HS-27A (cell line): ENCODE measurements around the gene MRPL28.
A peak's percentile ranks its signal among the peaks of the same experiment; 100 is the strongest.
"Not testable (repeated sequence)": the region's sequence is repeated elsewhere in the genome, so short reads cannot be mapped to it uniquely, and the experiment has no call there.

ENCODE experiments used
- DNase-seq: peaks from one replicate; pipeline ENCODE4 v3.0.0-alpha.2; 2012; ENCODE audit warnings: low read depth, missing footprints

Gene MRPL28

DNA sequence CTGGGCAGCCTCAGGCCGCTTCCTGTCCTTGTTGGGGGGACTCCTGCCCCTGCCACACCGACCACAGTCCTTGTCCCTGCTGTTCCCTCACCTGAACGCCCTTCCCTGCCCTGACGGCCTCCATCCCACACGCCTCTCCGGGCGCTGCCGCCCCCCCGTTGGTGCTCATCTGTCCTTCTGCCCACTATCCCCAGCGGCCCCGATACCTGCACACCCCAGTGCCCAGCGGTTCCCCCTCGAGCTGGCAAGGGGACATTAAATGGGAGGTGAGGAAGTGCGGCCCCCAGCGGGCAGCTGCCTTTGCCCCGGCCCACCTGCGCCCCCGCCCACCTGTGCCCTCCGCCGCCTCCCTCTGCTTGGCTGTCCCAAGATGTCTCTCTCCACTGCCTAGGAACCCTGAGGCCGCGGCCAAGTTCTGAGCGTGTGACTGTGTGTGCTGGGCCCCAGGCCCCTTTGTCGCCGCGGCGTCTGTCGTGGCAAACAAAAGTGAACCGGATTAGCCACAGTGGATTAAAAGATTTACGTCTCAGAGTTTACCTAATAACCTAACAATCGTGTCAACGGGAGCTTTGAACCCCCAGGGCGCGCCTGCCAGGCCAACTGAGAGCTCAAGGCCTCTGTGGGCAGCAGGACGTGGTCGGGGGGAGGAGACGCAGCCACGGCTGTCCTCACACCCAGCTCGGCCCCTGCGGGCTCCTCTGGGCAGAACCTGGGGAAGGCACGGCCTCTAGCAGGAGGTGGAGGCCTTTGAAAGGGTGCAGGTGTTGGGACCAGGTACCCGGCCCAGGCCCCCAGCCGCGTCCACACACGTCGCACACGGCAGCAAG, 10.3 kb downstream of the MRPL28 start:
- DNase-seq = no peak

DNA sequence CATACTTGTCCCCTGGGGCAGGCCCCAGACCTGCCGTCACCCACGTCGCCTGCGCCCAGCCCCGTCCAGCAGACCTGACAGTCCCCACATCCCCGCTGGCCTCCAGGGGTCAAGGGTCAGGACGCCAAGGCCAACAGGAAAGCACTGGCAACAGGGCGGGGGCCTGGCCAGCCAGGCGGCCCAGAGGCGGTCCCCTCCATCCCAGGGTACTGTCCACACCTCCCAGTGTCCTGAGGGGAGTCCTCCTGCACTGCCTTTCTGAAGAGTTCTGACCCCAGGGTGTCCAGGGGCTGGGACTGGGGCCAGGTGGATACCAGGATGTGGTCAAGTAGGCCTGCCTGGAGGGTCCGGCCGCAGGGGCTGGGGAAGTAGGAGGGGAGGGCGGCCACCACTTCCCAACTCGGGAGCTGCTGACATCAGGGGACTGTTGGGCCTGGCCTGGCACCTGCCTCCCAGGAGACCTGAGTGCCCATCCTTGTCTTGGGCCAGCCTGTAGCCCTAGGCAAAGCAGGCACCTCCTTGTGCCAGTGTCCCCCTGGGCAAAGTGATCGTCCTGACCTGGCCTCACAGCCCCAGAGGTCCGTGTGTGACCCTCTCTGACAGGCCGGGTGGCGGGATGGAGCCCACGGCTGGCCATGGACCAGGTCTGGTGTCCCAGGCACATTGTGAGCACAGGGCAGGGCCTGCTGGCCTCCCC, 11.1 kb downstream of the MRPL28 start:
- no peak for DNase-seq

DNA sequence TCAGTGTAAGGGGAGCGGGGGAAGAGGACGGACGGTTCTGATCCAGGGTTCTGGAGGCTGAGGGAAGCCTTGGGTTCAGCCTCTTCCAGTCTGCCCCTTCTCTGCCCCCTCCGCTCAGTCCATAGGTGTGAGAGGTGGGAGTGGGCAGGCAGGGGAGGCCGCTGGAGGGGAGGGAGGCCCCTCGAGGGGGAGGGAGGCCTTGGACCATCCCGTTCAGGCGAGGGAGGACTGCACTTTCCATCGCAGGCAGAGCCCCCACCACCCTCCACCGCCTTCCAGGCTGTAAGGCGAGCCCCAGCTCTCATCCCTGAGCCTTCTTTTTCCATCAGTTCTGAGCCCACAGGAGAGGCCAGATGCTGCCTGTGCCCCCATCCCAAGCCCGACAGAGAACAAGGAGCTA, 13.6 kb downstream of the MRPL28 start:
- DNase-seq = no peak

DNA sequence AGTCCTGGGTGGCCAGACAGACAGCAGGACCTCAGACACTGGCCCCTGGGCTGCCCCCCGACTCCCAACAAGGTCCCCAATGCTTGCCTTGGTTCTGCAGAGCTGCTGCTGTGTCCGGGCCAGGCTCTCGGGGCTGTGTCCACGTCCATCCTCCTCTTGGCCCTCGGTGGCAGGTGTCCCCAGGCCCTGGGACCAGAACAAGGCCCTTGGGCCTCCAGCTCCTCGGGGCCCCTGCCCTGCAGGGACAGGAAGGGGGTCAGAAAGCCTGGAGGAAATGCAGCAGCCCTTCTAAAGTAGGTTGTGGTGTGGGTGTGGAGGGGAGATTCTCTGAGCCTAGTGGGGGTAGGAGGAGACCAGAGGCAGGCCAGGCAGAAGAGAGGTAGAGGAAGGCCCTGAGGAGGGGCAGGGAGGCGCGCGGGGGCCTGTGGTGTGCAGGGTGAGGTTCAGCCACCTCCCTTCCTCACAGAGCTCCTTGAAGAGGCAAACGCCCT, 15.3 kb downstream of the MRPL28 start:
- DNase-seq = no peak

DNA sequence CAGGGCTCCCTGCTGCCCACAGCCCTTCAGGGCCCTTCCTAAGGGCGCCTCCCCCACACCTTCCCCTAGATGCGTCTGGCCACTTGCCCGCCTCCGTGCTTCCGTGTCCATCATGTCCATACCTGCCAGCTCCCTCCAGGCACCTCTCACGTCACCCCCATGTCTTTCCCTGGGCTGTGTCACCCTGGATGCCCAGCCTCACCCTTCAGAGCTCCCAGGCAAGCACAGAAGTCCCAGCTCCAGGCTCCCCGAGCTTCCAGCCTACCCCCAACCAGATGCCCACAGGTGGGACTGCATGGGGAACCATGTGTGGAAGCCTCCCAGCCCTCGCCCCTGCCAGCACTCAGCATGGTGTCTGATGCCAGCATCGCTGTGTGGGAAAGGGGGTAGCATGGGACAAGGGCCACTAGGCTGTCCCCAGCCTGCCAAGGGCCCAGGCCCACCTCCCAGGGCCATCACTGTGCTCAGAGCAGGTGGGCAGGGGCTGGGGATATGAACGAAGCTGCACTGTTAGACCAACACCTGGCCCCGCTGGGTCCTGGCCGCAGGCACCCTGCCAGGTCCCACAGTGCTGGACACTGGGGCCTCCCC, 16.0 kb downstream of the MRPL28 start:
- DNase-seq = no peak

DNA sequence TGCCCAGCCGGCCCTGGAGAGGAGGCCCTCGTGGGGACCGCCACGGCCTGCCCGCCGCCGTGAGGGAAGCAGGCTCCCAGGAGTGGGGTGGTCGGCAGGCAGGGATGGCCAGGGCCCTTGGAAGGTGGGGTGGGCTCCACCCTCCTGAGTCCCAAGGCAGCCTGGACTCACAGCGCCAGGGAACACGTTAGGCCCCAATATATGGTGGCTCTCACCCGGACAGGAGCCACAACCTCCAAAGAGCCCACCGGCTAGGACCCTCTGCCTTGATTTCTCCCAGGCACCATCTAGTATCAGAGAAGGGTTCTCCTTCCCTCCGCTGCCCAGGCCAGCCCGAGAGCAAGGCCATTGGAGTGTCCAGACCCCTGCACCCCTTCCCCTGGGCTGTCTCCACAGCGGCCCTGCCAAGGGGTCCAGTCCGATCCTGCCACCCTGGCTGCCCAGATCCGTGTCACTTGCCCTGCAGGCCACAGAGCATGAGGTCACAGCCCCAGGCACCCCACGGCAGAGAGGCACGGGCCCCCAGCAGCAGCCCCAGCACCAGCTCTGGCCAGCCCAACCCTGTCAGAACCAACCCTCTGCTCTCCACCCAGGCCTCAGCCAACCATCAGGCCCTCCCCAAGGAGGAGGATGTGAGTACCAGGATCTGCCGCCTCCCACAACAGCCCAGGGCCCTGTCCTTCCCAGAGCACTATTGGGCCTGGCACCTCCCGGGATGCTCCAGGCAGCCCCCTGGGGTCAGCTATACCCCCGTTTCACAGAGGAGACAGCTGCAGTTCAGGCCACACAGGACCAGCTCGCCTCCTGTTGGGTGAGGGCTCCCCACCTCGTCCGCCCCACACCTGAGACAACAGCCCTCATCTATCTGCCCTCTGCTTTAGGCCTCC, 16.7 kb downstream of the MRPL28 start:
- DNase-seq = no peak

DNA sequence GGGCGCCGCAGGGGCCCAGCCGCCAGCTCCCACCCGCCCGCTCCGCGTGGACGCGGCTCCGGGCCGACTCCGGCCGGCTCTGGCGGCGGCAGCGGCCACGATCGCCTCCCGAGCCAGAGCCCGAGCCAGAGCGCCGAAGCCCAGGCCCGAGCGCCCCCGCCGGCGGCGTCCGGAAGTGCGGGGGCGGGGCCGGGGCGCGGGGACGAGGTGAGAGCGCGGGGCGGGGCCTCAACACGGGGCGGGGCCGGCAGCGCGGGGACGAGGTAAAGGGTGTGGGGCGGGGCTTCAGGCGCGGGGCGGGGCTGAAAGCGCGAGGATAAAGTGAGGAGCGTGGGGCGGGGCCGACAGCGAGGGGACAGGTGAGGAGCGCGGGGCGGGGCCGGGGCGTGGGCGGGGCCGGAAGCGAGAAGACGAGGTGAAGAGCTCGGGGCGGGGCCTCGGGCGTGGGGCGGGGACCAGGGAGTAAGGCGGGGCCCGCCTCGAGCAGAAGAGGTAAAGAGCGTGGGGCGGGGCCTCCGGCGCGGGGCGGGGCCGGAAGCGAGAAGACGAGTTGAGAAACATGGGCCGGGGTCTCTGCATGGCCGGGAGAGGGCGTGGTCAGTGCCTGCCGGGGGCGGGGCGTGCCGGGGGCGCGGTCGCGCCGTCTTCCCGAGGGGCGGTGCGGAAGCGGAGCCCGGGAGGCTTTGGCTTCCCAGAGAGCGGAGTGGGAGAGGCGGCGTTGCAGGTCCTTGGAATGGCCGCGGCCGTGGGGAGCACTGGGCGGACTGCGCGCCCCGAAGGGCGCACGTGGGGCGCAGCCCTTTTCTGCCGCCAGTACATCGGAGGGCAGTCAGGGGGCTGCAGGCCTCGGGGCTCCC, 17.6 kb downstream of the MRPL28 start, which contains the start of gene AXIN1:
Gene AXIN1, minus strand, starts transcription at position 177 of the 857 bp plus-strand sequence. CDS start 5,698 bp downstream, outside the sequence.
- peak; percentile 51 for DNase-seq

DNA sequence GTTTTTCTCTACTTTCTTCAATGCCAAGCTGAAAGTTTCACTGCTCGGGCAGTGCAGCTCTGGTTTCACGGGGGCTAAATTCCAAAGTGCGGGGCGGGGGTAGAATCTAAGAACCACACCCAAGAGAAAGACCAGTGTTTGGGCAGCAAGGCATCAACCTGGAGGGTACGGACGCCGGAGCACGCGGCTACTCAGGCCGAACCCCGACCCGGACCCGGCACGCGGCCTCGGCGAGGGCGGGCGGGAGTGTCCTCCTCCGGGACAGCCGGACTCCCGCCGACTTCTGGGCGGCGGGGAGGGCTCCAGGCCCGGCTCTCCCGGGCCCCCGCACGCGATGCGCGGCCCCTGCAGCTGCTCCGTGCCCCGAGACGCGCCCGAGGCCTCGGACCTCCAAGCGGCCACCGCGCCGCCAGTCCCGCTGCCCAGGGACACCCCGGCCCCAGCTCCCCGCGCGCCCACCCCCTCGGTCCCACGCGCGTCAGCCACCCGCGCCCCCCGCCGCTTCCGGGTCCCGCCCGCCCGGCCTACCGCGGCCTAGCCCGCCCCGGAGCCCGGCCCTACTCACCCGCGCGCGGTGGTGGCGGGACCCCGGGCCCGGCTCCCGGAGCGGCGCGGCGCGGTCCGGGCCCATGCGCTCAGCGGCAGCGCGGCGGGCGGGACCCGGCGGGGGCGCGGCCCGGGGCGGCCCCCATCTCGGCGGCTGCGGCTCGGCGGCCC, 18.4 kb downstream of the MRPL28 start:
- no peak for DNase-seq

DNA sequence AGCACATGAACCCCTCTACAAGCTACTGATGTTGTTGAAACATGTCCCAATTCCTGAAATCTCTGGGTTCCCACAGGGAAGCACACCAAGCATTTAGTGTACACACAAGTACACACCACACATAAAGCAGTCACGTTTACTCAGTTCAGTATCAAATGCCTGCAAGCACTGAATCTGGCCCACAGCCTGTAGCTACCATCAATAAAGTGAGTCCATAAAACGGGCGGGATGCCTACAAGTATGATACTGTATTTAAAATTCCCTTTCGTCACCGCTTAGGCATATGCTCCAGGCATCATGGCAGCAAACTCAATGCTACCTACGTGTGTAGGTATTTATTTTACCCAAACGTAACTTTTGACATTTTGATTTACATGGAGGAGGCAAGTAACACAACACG, 20.1 kb downstream of the MRPL28 start:
- no peak for DNase-seq

DNA sequence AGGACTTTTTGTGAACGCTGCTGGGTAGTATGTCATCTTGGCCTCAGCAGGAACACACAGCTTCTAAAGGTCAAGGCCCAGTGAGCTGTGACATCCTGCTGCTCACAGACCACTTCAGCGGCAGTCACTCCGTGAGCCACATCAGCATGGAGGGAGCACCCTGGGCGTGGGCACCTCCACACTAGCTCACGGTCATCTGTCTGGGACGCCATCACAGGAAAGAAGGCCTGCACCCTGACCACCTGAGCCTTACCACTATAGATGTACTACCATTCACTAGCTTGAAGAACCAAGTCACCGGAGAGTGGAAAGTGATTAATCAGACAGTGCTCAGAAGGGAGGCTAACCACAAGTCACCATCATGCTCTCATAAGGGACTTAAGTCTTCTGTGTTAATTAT, 21.1 kb downstream of the MRPL28 start:
- no peak for DNase-seq

DNA sequence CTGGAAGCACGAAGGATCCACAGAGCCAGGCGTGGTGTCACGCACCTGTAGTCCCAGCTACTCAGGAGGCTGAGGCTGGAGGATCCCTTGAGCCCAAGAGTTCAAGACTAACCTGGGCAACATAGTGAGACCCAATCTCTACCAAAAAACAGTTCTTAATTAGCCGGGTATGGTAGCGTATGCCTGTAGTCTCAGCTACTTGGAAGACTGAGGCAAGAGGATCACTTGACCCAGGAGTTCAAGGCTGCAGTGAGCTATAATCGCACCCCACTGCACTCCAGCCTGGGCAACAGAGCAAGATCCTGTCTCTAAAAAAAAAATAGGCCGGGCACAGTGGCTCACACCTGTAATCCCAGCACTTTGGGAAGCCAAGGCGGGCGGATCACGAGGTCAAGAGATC, 21.8 kb downstream of the MRPL28 start:
- not testable (repeated sequence) for DNase-seq

DNA sequence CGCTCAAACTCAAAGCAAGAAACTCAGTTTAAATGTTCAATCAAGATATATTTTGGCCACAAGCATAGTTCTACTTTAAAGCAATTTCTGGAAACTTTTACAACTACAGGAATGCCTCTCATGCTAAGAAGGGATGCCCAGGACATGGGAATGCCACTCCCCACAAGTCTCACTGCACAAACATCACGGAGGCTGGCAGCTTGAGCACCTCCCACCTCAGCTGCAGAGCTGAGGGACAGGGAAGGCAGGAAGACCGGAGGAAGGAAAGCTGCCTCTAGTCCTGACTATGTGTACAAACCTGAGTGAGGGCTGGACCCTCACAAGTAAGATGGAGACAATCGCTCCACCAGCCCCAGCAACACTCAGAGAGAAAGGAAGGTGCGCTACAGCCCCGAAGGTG, 23.1 kb downstream of the MRPL28 start:
- no peak for DNase-seq

DNA sequence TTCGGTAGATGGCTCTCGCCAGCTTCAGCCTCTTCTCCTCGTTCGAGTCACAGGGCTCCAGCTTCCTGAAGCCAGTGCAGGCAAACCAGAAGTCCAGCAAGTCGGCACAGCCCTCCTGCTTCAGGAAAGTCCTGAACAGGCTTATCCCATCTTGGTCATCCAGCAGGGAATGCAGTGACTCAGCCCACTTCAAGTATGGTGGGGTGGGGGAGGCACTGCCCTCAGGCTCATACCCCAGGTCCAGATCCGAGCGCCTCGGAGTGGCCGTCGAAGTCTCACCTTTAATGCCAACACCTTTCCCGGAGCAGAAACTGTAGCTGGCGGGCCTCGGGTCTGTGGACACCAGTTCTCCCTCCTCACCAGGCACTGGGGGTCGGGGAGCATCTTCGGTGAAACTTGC, 23.8 kb downstream of the MRPL28 start:
- no peak for DNase-seq

DNA sequence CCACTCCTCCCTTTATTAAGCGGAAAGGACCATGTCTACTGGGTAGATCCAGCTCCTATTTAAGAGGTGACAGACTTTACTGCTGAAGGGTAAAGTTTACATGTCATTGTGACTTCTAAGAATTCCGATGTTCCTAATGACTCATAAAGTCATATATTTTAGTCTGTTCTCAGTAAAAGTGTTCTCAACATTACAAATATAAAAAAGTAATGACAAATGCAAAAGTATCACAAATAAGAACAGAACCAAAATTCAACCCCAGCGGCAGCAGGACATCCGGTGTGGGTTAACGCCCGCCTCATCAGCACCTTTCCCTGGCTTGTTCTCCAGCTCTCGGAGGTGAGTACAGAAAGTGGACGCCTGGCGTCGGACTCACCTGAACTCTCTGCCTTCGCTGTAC, 24.6 kb downstream of the MRPL28 start:
- no peak for DNase-seq

DNA sequence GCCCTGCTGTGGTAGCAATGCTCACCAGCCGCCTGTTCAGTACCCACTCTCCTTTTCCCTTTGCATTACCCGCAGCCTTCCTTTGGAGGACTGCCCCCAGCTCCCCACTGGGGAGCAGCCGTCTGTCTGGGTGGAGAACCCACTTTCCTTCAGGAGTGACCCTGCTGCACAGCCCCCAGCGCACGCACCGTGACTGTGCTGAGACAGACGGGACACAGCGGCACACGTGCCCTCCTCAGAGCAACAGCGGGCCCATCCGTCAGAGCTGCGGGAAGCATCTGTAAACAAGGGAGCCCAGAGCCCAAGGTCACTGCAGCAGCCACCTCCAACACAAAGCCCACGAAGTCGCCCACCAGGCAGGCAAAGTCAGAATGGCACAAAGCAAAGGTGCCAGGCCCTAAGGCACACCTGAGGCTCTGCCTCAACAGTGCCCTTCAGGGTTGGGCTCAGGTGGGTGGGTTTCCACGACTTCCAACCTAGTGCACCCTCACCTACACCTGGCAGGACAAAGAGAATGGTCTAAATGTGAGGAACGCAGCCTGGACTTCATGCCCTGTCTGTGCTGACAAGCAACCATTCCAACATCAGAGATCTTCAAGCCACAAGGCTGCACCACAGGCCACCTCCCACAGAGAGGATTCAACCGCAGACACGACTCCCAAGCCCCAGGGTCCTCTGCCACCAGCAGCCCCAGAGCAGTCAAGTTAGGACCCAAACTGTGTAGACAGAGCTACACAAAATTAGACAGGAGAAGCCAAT, 27.7 kb downstream of the MRPL28 start:
- DNase-seq = no peak

DNA sequence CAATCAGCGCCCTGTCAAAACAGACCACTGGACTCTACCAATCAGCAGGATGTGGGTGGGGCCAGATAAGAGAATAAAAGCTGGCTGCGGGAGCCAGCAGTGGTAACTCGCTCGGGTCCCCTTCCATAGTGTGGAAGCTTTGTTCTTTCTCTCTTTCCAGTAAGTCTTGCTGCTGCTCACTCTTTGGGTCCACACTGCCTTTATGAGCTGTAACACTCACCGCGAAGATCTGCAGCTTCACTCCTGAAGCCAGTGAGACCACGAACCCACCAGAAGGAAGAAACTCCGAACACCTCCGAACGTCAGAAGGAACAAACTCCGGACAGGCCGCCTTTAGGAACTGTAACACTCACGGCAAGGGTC, 28.4 kb downstream of the MRPL28 start:
- DNase-seq = not testable (repeated sequence)

DNA sequence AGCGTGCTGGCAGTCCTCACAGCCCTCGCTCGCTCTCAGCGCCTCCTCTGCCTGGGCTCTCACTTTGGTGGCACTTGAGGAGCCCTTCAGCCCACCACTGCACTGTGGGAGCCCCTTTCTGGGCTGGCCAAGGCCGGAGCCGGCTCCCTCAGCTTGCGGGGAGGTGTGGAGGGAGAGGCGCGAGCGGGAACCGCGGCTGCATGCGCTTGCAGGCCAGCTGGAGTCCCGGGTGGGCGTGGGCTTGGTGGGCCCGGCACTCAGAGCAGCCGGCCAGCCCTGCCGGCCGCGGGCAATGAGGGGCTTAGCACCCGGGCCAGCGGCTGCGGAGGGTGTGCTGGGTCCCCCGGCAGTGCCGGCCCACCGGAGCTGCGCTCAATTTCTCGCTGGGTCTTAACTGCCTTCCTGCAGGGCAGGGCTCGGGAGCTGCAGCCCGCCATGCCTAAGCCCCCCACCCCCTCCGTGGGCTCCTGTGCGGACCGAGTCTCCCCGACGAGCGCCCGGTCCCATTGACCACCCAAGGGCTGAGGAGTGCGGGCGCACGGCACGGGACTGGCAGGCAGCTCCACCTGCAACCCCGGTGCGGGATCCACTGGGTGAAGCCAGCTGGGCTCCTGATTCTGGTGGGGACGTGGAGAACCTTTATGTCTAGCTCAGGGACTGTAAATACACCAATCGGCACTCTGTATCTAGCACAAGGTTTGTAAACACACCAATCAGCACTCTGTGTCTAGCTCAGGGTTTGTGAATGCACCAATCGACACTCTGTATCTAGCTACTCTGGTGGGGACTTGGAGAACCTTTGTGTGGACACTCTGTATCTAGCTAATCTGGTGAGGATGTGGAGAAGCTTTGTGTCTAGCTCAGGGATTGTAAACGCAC, 29.0 kb downstream of the MRPL28 start:
- DNase-seq = not testable (repeated sequence)

DNA sequence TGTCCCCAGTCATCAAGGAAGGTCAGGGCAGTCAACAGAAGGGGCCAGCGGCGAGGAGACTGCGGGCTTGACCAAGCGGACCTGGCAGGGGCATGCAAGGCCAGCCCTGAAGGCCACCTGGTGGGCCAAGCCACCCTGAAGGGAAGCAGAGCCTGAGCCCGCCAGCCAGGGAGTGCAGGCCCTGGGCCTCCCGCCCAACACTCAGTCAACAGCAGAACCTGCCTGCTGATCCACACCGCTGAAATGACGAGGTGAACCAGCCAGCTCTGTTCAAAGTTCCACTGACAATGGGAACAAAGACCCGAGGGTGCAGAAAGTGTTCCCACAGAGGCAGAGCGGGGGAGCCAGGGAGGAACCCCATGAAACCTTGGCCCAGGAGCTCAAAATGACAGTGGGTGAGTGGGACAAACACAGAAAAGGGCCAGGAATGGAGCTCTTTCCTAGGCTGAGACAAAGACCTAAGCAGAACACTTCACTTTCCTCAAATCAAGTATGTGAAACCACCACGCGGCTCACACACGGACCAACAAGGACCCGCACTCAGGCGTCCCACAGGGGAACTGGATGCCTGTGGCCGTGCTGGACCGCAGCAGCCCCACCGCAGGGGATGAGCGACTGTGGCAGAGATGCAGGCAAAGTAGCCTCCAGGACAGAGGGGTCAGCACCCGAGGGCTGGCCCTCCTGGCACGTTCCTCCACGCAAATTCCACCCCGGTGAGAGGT, 29.8 kb downstream of the MRPL28 start:
- no peak for DNase-seq
